ENCODE data around the gene SPRY4.

GRCh38 chr5:142308358-142308757 lies 16.5 kb downstream of the SPRY4 start:
- TF ChIP-seq POLR2A (IDR thresholded peaks at IDR 0.05), result no peak
- TF ChIP-seq CTCF (IDR thresholded peaks at IDR 0.05), result no peak

Measured in adrenal gland (tissue), 5 donors.